ENCODE measurements around the gene ANKRD37.

DNA sequence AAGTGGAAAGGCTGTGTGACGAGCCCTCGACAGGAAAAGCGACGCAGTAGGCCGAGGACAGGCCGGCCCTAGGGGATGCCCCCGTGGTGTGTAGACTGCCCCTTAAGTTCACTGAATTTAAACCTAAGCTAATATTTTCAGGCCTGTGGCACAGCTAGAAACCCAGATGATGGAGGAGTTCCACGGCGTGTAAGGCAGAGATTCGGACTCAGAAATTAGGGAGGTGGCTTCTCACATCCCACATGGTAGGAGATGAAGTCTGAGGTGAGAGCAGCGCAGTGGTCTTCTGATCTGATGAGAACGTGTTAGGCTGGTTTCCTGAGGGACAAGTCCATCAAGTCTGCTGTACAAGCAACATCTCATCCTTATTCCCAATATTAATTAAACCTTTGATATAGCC, 8.7 kb upstream of the ANKRD37 start:
- TF ChIP-seq, protein P1, sequence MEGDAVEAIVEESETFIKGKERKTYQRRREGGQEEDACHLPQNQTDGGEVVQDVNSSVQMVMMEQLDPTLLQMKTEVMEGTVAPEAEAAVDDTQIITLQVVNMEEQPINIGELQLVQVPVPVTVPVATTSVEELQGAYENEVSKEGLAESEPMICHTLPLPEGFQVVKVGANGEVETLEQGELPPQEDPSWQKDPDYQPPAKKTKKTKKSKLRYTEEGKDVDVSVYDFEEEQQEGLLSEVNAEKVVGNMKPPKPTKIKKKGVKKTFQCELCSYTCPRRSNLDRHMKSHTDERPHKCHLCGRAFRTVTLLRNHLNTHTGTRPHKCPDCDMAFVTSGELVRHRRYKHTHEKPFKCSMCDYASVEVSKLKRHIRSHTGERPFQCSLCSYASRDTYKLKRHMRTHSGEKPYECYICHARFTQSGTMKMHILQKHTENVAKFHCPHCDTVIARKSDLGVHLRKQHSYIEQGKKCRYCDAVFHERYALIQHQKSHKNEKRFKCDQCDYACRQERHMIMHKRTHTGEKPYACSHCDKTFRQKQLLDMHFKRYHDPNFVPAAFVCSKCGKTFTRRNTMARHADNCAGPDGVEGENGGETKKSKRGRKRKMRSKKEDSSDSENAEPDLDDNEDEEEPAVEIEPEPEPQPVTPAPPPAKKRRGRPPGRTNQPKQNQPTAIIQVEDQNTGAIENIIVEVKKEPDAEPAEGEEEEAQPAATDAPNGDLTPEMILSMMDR (IDR thresholded peaks at IDR 0.05; ENCODE audit: extremely low read depth in 1 of 2, insufficient read depth in 1 of 2, low read depth in 1 of 2, low read length in 2 of 2), result no peak
- TF ChIP-seq EZH2 (IDR thresholded peaks at IDR 0.05; ENCODE audit: borderline replicate concordance, low read depth, low read length, severe bottlenecking) (no peak), POLR2A (IDR thresholded peaks at IDR 0.05; ENCODE audit: low read depth, low read length) (no peak), FOS (IDR thresholded peaks at IDR 0.05; ENCODE audit: borderline replicate concordance, insufficient read depth, low read length) (no peak), POLR2AphosphoS5 (IDR thresholded peaks at IDR 0.05; ENCODE audit: insufficient read depth, low read depth, low read length) (no peak), JUN (IDR thresholded peaks at IDR 0.05; ENCODE audit: borderline replicate concordance, insufficient read depth, insufficient read length, low read depth) (no peak), MYC (IDR thresholded peaks at IDR 0.05; ENCODE audit: low read depth, low read length) (no peak)
- TF ChIP-seq, protein P2, sequence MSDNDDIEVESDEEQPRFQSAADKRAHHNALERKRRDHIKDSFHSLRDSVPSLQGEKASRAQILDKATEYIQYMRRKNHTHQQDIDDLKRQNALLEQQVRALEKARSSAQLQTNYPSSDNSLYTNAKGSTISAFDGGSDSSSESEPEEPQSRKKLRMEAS (IDR thresholded peaks at IDR 0.05; ENCODE audit: insufficient read depth, insufficient read length), result no peak
